HG03280 (cell line): ENCODE data around the gene ACP6.

Experiments
- ATAC-seq: cut with Tn5 transposase; IDR thresholded peaks from one replicate; pipeline ENCODE4 v1.9.1; 2021; ENCODE audit warnings: mild to moderate bottlenecking, moderate library complexity; ENCODE audit not compliant: unreplicated experiment

ACP6 gene

GRCh38 chr1:147652306-147652705, 18.0 kb downstream of the ACP6 start:
- no peak for ATAC-seq

GRCh38 chr1:147651466-147651865, 18.9 kb downstream of the ACP6 start:
- no peak for ATAC-seq

DNA sequence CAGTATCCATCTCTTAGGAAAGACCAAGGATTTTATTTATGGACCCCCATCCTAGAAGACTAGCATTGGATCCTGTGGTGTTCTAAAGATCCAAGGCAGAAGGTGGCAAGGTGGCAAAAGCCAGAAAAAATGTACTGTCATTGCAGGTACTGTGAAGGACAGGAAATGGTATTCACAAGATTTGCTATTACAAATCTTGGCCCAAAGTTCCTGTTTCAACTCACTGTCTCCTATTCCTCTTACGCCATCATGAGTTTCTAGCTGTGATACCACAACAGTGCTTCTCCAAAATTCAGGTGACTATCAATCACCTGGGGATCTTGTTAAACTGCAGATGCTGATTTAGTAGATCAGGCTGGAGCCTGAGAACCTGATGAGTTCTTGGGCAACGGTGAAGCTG, 21.4 kb downstream of the ACP6 start:
- no peak for ATAC-seq

GRCh38 chr1:147647796-147648633, 22.3 kb downstream of the ACP6 start:
- ATAC-seq: no peak

DNA sequence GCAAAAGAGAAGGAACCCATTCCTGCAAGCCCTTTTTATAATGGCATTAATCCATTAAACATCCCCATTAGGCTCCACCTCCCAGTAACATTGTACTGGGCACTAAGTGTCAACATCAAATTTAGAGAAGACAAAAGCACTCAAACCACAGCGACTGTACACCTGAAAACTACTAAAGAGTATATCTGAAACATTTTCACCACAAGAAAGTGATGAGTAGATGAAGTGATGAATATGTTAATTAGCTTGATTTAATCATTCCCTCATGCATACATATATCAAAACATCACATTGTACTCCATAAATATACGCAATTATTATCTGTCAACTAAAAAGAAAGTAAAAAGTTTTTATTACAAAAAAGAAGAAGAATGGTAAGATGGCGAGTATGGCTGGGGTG, 26.4 kb downstream of the ACP6 start:
- no peak for ATAC-seq

DNA sequence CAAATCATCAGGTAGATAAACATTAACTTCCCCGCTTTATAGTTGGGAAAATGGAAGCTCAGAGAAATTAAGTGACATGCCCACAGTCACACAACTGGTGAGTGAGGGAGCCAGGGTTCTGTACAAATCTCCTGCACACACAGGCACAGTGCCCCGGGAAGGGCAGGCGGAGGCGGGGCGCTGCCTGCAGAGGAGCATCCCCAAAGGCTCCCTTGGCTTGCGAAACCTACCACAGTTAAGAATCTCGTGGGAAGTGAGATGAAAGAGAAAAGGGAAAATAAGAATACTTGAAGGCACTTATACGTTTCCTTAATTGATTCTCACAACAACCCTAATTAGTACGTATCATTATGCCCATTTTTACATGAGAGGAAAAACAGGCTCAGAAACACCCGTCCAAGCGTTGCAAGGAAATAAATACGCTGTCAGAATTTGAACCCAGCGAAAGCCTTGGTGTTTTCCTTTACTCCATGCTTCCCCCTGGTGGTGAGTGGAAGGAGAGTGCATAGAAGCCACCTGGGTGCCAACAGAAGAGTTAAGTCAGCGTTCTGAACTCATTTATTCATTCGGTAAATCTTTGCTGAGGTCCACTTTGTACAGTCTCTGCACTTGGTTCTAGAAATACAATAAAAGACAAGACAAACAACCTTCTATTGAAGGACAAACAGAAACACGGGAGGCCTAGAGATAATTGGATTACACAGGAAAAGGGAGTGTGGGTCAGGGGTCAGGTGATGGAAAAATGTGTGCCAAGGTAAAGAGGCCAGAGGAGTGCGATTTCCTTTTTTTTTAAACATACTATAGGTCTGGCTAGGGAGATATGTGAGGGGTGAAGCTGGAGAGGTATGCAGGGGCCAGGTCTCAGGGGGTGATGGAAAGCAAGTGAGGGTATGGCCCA, 28.4 kb downstream of the ACP6 start:
- no peak for ATAC-seq

DNA sequence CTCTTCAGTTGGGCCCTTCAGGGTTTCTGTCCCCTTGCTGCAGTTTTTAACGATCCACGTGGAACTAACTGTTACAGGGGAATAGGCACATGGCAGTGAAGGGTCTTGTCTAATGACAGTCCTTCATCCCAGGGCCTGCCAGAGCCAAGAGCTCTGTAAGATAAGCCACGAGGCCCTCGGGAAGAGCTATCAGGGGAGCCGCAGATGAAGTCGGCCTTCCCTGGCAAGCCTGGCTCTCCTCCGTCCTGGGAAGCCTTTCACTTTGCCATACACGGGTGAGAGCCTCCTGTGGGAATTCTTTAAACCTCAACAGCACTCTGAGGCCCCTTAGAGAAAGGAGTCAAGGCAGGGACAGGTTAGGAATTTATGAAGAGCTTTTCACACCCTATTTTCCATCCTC, 29.0 kb downstream of the ACP6 start:
- no peak for ATAC-seq

DNA sequence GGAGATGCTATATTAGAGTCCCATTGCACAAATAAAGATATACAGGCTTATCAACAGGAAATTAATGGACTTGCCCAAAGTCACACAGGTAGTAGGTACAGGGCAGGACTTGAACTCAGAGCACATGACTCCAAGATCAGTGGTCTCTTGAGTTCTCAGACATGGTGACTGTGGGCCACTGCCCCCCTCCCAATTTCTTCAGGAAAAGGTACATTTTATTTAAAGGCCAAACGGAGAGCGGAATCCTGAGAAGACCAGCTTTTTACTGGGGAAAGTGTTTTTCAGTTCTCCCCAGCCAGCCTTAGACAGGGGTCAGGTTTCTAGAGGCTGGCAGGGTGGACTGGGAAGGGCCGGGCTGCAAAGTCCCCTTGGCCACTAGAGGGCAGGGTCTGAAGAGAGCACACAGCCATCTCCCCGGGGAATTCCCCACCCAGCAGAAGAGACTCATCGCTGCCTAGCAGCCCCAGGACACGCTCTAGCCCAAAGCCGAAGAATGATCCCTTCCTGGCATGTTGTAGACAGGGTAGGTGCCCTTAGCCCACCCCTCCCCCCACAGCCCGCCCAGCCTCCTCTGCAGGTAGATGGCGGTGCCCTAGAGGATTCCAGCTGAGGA, 29.7 kb downstream of the ACP6 start:
- ATAC-seq: peak; percentile 88

GRCh38 chr1:147636314-147636713, 34.0 kb downstream of the ACP6 start:
- no peak for ATAC-seq

GRCh38 chr1:147635342-147635741, 35.0 kb downstream of the ACP6 start:
- no peak for ATAC-seq

DNA sequence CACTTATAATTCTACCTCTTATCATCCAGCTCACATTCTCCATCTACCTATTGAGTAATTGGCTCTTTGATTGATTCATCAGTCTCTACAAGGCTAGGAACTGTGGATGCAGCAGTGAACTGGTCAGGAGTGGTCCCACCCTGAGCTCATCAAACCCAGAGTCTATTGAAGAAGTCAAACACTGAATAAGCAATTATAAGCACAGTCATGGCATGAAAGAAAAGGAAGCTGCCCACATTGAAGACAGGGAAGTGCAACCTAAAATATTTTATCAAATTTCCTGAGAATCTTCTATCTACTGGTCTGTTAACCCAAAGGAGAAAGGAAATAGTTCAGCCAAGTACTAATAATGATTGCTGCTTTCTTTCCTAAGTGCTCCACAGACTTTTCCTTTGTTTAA, 35.7 kb downstream of the ACP6 start:
- ATAC-seq: no peak

GRCh38 chr1:147633759-147634158, 36.6 kb downstream of the ACP6 start:
- ATAC-seq: no peak

GRCh38 chr1:147631839-147632238, 38.5 kb downstream of the ACP6 start:
- no peak for ATAC-seq

GRCh38 chr1:147630447-147630846, 39.9 kb downstream of the ACP6 start:
- ATAC-seq: no peak

GRCh38 chr1:147630022-147630421, 40.3 kb downstream of the ACP6 start:
- no peak for ATAC-seq

- ATAC-seq: no peak
Measured at GRCh38 chr1:147628441-147628840, 41.9 kb downstream of the ACP6 start.

DNA sequence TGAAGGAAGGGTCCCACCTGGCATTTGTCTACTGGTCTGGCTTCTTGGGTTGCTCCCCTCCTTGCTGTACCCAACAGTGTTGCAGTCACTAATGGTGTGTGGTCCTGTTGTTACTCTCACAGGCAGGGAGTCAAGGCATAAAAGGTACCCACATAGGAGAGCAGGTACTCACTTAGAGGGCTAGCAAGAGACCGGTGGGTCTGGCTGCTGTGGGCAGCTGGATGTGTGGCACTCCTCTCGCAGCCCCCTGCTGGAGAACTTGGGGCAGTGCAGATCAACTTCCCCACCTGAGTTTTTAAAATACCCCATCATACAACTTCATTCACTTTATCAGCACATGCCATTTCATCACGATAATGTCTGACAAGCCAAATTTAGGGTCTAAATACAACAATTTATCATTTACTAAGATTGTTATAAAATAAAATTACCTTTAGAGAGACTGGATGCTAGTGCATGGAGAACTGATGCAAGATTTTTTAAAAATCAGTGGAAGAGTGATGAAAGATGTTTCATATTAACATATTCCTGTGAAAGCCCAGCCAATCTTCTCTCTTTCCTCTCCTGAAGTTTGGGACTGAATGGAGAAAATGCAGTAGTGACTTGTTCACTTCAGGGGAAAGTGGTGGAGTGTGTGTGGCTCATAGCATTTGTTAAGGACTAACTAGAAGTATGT, 42.8 kb downstream of the ACP6 start:
- ATAC-seq: peak; percentile 68

- ATAC-seq: no peak
Measured at GRCh38 chr1:147626739-147627138, 43.6 kb downstream of the ACP6 start.

DNA sequence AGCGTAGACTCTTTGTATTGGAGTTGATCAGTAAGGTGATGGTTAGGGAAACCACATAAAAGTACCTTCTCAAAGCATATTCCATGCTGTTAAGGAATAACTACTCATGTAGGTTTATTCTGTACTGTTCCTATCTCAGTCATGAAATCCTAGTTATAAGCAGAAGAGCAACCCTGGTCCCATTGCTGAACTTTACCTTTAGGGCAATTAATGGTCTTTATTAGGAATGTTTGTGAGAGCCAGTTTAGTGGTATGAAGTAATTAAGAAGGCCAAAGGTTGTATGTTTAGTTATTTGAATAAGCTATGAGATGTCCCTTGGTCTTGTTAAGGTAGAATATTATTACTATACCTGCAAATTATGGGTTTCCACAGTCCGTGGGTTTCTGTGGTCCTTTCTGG, 44.0 kb downstream of the ACP6 start:
- ATAC-seq: no peak

- ATAC-seq: no peak
Measured at GRCh38 chr1:147625362-147625995, 44.8 kb downstream of the ACP6 start.

DNA sequence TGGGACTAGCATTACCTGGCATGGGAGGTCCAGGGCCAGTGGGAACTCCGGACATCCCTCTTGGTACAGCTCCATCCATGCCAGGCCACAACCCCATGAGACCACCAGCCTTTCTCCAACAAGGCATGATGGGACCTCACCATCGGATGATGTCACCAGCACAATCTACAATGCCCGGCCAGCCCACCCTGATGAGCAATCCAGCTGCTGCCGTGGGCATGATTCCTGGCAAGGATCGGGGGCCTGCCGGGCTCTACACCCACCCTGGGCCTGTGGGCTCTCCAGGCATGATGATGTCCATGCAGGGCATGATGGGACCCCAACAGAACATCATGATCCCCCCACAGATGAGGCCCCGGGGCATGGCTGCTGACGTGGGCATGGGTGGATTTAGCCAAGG, 45.8 kb downstream of the ACP6 start:
- no peak for ATAC-seq
